ENCODE data around the gene AMBN. TPM values are rescaled to one million over a fixed set of nuclear protein-coding genes. Genes with fewer than 3 reads are reported as not detected.

Gene AMBN
- total RNA-seq, 2 donors from 2014 or later = not detected

Other genes starting within 250 kb of the AMBN start
- not detected for gene SMR3A, start 231.5 kb upstream of the AMBN start, total RNA-seq
- not detected for gene SMR3B, start 209.1 kb upstream of the AMBN start, total RNA-seq
- gene OPRPN, start 194.3 kb upstream of the AMBN start, total RNA-seq = not detected
- gene MUC7, start 120.1 kb upstream of the AMBN start, total RNA-seq = not detected
- gene AMTN, start 73.7 kb upstream of the AMBN start, total RNA-seq = not detected
- not detected for gene ENAM, start 36.5 kb downstream of the AMBN start, total RNA-seq
- 1 to 10 TPM in 1 of 2 donors, not detected in 1; 2.8 TPM for gene JCHAIN, start 74.3 kb downstream of the AMBN start, total RNA-seq
- 10 to 100 TPM; 16.8 to 18.1 TPM for gene UTP3, start 96.3 kb downstream of the AMBN start, total RNA-seq
- 10 to 100 TPM; 32.8 to 33.0 TPM for gene RUFY3, start 129.7 kb downstream of the AMBN start, total RNA-seq
- 10 to 100 TPM; 39.4 to 42.0 TPM for gene GRSF1, start 247.6 kb downstream of the AMBN start, total RNA-seq

Measured in T-helper 17 cell (primary cell).